ENCODE results near the gene DESI1.

DNA sequence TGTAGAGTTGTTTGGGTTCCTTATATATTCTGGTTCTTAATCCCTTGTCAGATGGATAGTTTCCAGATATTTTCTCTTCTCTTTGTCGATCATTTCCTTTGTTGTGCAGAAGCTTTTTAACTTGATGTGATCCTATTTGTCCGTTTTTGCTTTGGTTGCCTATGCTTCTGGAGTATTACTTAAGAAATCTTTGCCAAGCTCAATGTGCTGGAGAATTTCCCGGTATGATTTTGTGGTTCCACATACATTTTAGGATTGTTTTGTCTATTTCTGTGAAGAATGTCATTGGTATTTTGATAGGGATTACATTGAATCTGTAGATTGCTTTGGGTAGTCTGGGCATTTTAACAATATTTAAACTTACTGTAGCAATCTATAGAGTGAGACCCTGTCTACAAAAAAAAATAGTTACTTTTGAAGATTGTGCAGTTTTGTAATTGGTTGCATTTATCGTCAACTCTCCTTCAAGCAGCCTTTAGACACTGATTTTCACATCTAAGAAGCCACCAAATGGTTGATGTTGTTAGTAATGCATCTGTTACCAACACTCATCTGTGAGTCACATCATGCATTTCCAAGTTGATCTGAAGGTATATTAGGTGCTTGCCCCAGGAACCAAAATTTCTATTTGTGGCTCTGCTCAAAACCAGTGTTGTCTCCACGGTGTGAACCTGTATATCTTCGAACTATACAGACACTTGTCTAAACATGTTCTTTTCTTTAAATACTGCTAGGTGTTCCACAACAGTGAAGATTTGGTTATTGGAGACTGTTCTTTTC lies 21.7 kb upstream of the DESI1 start:
- TF ChIP-seq SIN3A (IDR thresholded peaks at IDR 0.05; ENCODE audit: borderline replicate concordance, insufficient read depth, low read length): no peak
- TF ChIP-seq, protein P1, sequence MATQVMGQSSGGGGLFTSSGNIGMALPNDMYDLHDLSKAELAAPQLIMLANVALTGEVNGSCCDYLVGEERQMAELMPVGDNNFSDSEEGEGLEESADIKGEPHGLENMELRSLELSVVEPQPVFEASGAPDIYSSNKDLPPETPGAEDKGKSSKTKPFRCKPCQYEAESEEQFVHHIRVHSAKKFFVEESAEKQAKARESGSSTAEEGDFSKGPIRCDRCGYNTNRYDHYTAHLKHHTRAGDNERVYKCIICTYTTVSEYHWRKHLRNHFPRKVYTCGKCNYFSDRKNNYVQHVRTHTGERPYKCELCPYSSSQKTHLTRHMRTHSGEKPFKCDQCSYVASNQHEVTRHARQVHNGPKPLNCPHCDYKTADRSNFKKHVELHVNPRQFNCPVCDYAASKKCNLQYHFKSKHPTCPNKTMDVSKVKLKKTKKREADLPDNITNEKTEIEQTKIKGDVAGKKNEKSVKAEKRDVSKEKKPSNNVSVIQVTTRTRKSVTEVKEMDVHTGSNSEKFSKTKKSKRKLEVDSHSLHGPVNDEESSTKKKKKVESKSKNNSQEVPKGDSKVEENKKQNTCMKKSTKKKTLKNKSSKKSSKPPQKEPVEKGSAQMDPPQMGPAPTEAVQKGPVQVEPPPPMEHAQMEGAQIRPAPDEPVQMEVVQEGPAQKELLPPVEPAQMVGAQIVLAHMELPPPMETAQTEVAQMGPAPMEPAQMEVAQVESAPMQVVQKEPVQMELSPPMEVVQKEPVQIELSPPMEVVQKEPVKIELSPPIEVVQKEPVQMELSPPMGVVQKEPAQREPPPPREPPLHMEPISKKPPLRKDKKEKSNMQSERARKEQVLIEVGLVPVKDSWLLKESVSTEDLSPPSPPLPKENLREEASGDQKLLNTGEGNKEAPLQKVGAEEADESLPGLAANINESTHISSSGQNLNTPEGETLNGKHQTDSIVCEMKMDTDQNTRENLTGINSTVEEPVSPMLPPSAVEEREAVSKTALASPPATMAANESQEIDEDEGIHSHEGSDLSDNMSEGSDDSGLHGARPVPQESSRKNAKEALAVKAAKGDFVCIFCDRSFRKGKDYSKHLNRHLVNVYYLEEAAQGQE (IDR thresholded peaks at IDR 0.05; ENCODE audit: insufficient read depth in 1 of 2, low read depth in 2 of 2, low read length in 2 of 2): no peak

Measured in PFSK-1 (cell line).